ENCODE measurements around the gene MGST3. TPM values are rescaled to one million over a fixed set of nuclear protein-coding genes. Genes with fewer than 3 reads are reported as not detected.
"Not testable (repeated sequence)": the region's sequence is repeated elsewhere in the genome, so short reads cannot be mapped to it uniquely, and the experiment has no call there.

Gene MGST3
- total RNA-seq, 1 experiment from 2014 or later, result 129 TPM

GRCh38 chr1:165629151-165629550, 1.9 kb upstream of the MGST3 start:
- DNase-seq (ENCODE audit: low read depth), result no peak

- no peak for DNase-seq (ENCODE audit: low read depth)
Observed at GRCh38 chr1:165629848-165630628, 996 bp upstream of the MGST3 start.

GRCh38 chr1:165631342-165632151, 513 bp downstream of the MGST3 start:
- DNase-seq (ENCODE audit: low read depth), result peak; percentile 84

DNA sequence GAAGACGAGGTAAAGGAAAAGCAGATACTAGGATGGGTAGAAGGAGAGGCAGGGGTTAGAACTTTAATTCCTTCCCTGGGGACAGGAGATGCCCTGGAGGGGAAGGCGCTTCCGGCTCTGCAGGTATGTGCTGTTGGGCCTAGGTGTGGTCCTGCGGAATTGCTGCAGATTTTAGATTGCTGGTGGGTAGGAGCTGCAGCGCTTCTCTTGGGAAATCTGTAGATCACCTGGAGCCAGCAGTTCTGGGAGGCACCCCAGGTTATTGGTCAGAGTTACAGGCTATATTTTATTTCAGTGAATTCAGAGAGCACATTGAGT, 1.1 kb downstream of the MGST3 start:
- no peak for DNase-seq (ENCODE audit: low read depth)

DNA sequence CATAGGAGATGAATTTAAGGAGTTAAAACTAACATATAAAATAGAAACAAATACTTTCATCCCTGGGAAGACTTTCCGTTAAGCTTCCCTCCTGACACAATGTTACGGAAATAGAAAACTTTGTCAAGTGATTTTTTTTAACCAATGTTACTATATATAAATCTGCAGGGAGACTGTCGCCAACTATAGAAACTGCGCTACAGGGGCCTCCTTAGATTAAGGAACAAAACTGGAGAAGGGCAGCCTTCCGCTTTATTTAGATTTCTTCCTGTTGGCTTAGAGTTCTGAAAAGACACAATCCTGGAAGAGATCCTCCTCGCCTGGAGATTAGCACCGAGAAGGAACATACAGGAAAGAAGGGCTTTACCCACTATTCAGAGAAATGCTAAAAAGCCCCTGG, 1.5 kb downstream of the MGST3 start:
- no peak for DNase-seq (ENCODE audit: low read depth)

GRCh38 chr1:165633614-165634013, 2.6 kb downstream of the MGST3 start:
- peak; percentile 57 for DNase-seq (ENCODE audit: low read depth)

DNA sequence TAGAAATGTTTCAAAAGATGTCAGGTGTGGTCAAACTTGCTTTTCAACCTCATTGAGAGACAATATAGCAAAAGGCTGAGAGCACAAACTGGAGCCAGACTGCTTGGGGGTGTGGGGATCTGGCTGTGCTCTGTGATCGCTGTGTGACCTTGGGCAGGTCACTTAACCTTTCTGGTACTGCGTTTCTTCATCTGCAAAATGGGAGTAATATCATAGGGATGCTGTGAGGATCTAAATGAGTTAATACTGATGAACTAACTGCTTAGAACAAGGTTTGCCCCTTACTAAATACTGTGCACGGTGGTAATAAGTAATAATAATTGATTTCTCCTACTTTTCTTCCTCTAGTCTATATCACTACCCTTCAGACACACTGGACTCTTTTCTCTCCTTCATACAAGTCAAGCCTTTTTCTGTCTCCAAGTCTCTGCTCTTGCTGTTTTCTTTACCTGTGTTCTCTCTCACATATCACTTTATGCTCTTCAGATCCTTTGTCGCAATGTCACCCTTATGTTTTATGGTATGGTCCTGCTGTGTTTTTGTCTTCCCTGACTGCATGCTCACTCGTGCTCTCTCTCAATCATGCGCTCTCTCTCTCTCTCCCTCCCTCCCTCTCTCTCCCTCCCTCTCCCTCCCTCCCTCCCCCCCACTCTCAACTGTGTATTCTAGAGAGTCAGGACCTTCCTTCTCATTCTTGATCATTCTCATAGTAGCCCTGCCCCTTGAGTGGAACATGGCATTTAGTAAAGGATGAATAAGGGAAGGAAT, 3.3 kb downstream of the MGST3 start:
- DNase-seq (ENCODE audit: low read depth), result no peak

DNA sequence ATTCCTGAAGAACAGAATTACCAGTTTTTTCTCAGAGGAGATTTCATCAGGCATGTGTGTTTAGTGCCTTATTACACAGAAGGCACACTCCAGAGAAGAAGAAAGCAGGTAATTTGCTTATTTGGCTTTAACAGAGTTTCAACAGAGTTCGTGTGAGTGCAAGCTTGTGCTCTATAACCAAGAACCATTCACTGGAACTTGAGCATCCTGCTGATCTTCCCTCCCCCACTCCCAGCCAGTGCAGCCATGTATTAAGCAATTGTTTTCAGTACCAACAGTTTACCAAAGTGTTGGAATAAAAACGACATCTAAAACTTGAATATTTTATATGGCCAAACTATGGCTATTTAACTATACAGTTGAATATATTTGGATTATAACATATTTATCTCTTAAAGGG, 4.3 kb downstream of the MGST3 start:
- no peak for DNase-seq (ENCODE audit: low read depth)

DNA sequence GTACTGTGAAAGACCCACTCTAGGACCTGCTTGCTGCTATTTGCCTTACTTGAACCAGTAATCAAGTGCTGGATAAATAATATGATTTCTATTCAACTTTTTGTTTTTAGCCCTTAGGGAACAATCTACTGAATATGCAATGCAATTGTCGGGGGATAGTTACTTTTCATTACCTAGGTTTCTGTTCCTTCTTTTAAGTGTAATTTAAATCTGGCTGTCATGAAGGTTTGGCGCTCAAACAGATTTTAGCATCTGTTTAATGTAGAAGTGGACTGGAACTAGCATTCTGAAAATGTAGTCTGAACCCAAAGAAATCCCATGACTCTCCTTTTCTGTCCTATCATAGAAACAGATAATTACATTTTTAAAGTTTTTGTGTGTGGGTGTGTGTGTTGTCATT, 4.8 kb downstream of the MGST3 start:
- no peak for DNase-seq (ENCODE audit: low read depth)

GRCh38 chr1:165637427-165637826, 6.4 kb downstream of the MGST3 start:
- DNase-seq (ENCODE audit: low read depth), result no peak

- DNase-seq (ENCODE audit: low read depth), result not testable (repeated sequence)
Observed at GRCh38 chr1:165638211-165638610, 7.2 kb downstream of the MGST3 start.

DNA sequence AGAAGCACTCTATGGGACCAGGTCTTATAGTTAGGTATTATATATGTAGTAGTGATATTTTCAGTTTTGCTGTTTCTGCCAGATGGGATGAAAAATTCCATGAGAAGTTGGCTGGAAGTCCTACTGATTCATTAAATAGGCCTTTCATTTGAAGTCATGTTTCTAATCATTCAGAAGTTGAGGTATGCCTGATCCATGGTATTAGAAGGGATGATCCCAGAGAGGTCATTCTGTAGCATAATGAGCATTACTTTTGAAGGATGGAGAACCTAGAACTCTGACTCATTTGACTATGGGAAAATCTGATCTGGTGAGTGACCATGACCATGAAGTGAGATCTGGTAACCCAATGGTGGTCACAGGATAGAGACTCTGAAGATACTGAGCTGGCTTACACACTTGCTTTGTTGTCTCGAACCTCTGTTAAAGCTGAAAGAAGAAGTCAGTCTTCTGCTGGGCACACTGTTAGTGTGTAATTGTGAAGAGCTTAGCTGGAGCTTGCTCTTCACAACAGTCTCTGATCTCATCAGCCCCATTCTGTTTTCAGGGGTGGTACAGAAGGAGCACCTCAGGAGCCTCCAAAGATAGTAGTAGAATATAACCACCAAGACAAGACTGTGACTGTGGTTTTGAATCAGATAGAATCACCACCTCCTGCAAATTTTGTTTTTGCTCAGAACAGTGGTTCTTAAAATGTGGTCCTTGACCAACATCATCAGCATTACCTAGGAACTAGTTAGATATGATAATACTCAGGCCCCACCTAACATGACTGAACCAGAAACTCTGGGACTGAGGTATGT, 9.0 kb downstream of the MGST3 start:
- no peak for DNase-seq (ENCODE audit: low read depth)

GRCh38 chr1:165641231-165641987, 10.4 kb downstream of the MGST3 start:
- DNase-seq (ENCODE audit: low read depth), result no peak

GRCh38 chr1:165644064-165644735, 13.2 kb downstream of the MGST3 start:
- no peak for DNase-seq (ENCODE audit: low read depth)

DNA sequence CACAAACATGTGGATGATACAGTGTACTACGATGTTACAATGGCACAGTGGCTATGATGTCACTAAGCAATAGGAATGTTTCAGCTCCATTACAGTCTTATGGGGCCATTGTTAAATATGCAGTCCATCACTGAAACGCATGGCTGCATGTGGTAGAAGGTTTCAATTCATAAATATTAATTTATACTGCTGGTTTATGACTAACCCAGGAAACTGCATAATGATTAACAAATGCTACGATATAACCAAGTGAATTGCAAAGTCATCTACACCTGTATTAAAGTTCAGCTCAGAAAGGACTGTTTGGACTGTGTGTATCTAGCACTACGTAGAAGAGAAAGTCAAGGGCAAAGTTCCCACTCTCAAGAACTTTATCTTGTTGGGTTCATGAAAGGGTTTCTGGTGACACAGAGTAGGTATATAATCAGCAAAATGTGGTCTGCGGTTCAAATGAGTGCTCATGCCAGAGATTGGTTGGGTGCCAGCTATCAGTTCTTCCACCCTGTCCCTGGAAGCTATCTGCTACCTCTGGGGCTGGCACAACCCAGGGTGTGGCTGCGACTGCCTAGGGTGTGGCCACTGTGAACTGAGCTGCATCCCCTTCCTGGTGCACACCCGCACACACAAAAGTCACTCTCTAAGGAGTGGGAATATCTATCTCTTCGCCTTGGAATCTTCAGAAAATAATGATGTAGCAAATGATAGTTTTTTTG, 14.8 kb downstream of the MGST3 start:
- no peak for DNase-seq (ENCODE audit: low read depth)

GRCh38 chr1:165647517-165647916, 16.5 kb downstream of the MGST3 start:
- no peak for DNase-seq (ENCODE audit: low read depth)

DNA sequence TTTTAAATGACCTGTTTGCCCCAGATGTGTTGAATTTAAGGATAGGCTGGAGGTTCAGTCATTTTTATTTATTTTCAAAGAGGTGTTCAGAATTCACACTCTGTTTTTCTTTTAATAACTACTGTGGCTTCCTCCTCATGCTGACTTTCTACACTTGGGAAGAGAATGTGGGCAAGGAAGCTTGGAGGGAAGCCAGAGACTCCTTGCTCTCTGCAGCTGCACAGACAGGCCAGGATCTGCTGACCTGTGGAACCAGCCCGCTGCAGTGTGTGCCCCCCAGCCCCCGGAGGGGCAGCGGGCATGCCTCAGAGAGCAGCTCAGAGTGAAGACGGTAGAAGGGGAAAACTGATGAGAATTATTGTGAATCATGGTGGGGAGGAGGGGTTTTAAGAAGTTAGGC, 16.9 kb downstream of the MGST3 start:
- no peak for DNase-seq (ENCODE audit: low read depth)

- no peak for DNase-seq (ENCODE audit: low read depth)
Observed at GRCh38 chr1:165648919-165649572, 18.0 kb downstream of the MGST3 start.
